ENCODE results near the gene RGS10.

Gene RGS10

GRCh38 chr10:119502209-119502608 lies 40.3 kb downstream of the RGS10 start:
- H3K4me3 ChIP-seq (ENCODE audit: low read depth, low read length) = no peak overlapping the region
- DNase-seq (ENCODE audit: low read depth) = no peak
- TF ChIP-seq CTCF (IDR thresholded peaks at IDR 0.05; ENCODE audit: control insufficient read depth, extremely low read depth, insufficient read depth) = no peak

GRCh38 chr10:119501690-119502089 lies 40.8 kb downstream of the RGS10 start:
- H3K4me3 ChIP-seq (ENCODE audit: low read depth, low read length) = no peak overlapping the region
- no peak for TF ChIP-seq CTCF (IDR thresholded peaks at IDR 0.05; ENCODE audit: control insufficient read depth, extremely low read depth, insufficient read depth)
- DNase-seq (ENCODE audit: low read depth) = no peak

DNA sequence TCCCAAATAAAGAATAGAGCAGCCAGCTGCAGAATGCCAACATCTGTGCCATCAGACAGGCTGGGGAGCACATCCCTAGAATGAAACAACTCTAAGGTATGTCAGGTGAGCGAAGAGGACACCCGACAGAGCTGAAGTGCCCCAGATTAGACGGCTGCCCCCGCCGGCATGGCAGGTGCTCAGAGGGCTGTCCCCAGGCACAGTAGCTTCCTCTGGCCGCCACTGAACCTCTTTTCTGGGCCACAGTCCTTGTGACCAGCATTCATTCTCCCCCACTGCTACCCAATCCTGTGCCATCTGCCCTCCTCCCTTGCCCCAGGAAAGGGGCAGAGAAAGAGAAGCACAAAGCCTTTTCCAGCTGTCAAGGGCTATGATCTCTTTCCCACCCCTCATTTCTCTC lies 41.7 kb downstream of the RGS10 start:
- TF ChIP-seq CTCF (IDR thresholded peaks at IDR 0.05; ENCODE audit: control insufficient read depth, extremely low read depth, insufficient read depth) = no peak
- no peak overlapping the region for H3K4me3 ChIP-seq (ENCODE audit: low read depth, low read length)
- DNase-seq (ENCODE audit: low read depth) = no peak

DNA sequence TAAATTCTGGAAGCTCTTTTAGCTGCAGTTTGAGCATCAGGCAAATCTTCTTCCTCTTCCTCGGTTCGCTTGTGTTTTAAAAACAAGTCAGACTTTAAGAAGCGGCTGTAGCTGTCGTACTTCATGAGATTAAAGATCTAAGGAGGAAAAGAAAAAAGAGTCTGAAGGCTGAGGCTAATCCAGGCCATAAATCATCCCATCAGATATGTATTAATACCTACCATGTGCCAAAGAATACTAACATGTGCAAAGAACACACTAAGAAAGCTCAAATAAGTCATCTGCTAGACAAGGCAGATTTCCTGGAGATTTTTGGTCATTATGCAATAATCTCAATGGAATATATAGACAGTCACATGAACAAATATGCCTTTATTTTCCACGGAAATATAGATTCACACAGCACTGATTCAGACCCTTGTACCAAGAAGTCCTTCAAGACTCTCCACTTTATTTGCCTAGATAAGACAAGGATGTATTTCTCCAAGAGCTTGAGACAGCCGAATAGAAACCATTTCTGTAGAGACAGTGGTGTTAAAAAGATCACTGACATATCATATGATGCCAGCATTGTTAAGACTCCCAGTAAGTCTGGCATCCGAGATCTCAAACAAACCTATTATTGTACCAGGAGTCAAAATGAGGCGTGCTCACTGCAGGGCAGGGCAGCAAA lies 42.3 kb downstream of the RGS10 start:
- TF ChIP-seq CTCF (IDR thresholded peaks at IDR 0.05; ENCODE audit: control insufficient read depth, extremely low read depth, insufficient read depth) = no peak
- DNase-seq (ENCODE audit: low read depth) = no peak
- no peak overlapping the region for H3K4me3 ChIP-seq (ENCODE audit: low read depth, low read length)

GRCh38 chr10:119499677-119500002 lies 42.9 kb downstream of the RGS10 start:
- no peak for TF ChIP-seq CTCF (IDR thresholded peaks at IDR 0.05; ENCODE audit: control insufficient read depth, extremely low read depth, insufficient read depth)
- no peak for DNase-seq (ENCODE audit: low read depth)
- H3K4me3 ChIP-seq (ENCODE audit: low read depth, low read length) = no peak overlapping the region

- DNase-seq (ENCODE audit: low read depth) = no peak
- no peak overlapping the region for H3K4me3 ChIP-seq (ENCODE audit: low read depth, low read length)
- no peak for TF ChIP-seq CTCF (IDR thresholded peaks at IDR 0.05; ENCODE audit: control insufficient read depth, extremely low read depth, insufficient read depth)
Measured at GRCh38 chr10:119498889-119499676, 43.4 kb downstream of the RGS10 start.
